H4 (cell line): ENCODE measurements around the gene RPA3. TPM values are rescaled to one million over a fixed set of nuclear protein-coding genes. Genes with fewer than 3 reads are reported as not detected.
"Not testable (repeated sequence)": the region's sequence is repeated elsewhere in the genome, so short reads cannot be mapped to it uniquely, and the experiment has no call there.

Experiments used
- DNase-seq: peaks from one replicate; pipeline ENCODE4 v3.0.0-alpha.2; 2015; ENCODE audit warnings: low spot score
- total RNA-seq: library from RNA; depleted of rRNA; stranded (reverse); fragments of >200 nt; shearing (Covaris generic); gene quantifications from 2 replicates; pipeline ENCODE4 v1.2.3, GENCODE V29; 2014

Gene RPA3
- total RNA-seq, 1 experiment from 2014 or later = 228 TPM

DNA sequence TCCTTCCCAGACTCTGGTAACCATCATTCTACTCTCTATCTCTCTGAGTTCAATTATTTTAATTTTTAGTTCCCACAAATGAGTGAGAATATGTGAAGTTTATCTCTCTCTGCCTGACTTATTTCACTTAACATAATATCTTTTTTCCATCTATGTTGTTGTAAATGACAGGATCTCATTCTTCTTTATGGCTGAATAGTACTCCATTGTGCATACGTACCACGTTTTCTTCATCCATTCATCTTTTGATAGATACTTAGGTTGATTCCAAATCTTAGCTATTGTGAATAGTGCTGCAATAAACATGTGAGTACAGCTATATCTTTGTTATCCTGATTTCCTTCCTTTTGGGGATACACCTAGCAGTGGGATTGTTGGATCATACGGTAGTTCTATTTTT lies 23.9 kb downstream of the RPA3 start:
- no peak for DNase-seq

DNA sequence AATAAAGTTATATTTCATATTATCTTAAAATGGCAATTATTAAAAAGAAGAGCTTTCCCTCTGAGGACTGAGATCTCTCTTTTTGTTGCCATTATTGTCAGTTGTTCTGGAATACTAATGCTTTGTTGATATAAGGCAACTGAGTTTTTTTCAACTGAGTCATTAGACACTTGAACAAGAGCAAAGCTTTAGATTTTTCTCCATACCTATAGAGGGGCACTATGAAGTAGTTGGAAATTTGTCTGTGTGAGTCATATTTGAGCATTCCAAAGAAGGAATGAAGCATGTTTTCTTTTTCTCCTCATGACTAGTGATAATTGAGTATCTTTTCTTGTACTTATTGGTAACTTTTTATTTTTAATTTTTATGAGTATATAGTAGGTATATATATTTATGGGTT lies 24.5 kb downstream of the RPA3 start:
- no peak for DNase-seq

DNA sequence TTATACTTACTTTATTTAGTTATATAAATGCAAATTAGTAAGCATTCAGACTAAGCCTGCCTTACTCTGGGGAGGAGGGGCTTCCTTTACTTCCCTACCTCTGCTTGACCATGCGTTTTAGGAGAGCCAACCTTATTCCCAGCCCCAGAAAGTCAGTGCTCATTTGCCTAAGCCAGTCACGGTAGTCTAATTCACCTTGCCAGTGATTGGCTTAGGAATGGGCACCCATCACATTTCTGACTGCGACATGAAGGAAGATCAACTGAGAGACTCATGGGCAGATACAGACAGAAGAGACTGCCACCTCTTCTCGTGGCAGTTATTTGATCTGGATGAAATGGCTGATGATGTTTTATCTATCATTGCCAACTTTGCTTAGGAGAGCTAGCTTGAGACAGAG lies 29.5 kb downstream of the RPA3 start:
- no peak for DNase-seq

DNA sequence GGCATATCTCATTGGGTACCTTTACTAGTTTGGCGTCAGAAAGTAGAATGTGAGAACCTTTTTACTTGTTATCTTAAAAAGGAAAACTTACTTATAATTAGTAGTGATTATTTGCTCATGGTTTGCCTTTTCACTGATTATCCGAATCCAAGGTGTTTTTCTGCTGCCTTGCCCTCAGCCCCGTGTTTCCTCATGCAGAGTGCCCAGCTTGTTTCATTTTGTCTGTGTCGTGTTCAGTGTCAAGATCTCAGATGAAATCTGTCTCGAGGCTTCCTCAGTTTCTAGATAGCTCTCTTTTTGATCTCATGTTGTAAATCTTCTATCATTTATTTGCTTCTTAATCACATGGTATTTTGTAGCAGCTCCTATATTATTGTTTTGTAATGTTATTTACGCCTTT lies 30.1 kb downstream of the RPA3 start:
- no peak for DNase-seq

DNA sequence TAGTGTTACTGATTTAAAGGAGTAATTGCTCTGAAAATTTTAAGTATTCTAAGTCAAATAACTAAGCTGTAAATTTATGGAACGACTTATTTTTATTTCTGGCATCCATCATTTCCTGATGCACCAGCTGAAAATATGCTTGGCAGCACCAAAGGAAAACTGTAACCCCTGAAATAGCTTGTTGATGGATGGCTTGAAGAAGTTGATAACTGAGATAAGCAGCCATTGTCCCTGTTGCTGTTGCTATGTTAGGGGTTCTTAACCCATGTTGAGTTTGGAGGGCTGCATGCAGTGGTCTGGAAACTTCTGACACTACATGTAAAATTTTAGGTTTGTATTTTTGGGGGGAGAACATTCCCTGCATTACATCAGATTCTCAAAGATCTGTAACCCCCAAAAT lies 30.6 kb downstream of the RPA3 start:
- DNase-seq = no peak

DNA sequence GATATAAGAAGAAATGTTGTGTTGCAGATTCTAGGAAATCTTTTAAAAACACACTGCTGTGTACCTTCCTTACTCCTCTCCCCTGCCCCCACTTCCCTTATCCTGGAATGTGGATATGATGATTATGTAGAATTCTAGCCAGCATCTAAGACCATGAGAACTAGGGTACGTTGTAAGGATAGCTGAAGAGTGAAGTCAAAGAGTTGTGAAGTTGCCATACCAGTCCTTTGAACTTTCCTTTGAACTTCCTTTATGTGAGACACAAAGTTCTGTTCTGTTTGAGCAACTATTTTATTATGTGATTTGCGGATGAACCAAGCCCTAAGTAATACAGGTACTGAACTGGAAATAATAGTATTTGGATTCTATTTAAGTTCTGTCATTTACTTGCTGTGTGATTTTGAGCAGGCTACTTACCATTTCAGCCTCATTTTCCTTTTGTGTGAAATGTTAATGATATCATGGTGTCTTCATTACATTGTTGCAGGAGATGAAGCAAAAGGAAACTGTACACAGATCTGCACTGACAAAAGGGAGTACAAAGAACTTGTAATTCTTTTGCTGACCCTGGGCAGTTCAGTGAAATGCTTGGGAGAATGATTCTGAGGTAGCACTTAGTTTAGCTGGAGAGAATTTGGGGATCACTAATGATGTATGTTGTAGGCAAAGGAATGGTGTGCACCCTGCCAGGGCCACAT lies 31.4 kb downstream of the RPA3 start:
- no peak for DNase-seq

DNA sequence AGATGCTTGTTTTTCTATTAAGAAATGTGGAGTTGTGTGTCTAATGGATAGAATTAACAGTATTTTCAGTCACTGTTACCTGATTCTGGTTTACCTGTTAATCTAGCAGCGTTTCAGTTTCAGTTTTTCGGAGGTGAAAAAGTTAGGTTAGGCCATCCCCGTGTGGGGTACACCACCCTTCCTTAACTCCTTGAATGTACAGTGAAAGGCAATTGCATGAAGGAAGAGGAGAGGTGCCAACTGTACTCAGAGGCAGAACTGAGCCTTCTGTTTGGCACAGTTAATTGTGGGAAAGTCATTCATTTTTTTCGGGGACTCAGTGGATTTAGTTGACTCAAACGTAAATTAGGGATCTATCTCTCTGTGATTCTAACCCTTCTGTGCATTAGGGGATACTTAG lies 35.5 kb downstream of the RPA3 start:
- no peak for DNase-seq

DNA sequence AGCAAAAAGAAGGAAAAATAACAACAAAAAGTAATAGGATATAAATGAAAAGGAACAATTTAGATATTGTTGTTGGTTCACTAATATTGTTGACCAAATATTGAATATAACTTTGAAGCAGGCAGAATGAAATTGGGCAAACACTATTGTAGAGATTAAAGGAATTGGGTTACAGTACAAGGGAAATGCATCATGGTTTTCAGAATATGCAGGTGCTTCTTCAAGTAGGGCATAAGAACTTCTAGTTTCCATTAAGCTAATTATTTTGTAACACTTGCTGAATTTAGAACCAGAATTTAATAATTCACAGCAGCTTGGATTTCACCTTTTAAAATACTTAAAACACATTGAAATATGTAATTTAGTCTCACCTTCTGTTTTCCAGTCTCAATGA lies 36.5 kb downstream of the RPA3 start:
- DNase-seq = no peak

DNA sequence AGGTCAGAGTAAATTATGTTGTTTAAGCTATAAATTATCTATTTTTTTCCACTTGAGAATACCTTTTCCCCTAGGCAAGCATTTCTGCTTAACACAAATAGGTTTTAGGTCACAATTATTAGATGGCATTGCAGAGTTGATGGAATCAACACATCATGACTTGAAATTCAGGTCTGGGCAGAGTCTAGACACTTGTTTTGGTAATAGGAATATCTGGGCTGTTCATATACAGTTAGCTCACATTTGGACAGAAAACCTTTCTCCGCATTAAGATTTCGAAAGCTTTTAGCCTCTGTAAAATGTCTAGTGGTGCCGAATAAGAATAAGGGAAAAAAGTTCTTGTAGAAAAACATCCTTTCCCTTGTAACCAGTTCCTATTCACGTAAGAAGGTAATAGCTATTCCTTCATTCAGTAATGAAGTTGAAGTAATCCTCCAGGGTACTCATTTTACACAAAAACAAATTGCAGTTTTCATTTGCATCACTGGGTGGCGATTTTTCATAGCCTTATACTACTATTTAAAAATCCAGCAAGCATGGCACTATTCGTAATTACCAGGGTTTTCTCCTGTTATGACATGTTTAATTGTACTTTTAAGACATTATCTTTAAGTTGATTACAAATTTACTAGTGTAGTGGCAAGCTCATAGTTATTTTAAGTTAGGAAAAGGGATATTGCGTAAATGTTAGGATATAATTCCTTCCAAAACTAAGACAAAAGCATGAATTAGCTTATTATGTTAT lies 37.0 kb downstream of the RPA3 start:
- DNase-seq = peak; percentile 78

DNA sequence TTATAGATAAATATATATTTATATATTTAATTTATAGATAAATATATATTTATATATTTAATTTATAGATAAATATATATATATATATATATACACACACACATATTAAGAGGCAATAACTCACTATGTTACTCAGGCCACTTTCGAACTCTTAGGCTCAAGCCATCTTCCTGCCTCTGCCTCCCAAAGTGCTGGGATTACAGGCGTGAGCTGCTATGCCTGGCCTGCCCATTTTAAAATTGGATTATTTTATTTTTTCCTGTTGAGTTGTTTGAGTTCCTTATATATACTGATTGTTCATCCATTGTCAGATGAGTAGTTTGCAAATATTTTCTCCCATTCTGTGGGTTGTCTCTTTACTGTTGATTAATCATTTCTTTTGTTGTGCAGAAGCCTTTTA lies 38.8 kb downstream of the RPA3 start:
- not testable (repeated sequence) for DNase-seq

DNA sequence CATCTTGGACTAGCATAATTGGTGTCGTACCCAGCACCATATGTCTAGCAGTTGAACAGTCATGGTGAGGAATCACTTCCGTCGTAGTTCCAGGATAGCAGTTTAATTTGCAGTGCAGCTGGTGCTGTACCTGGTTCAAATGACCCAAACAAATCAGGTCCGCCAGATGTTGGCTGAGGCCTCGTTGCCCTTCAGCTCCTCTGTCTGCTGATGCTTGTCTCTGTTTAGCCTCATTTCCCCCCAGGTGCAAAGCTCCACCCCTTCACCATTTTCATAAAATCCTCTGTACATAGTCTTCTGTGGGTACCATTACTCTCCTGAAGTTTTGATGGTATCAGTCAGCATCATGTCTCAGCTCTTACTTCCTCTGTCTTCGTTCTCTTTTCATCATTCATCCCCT lies 42.7 kb downstream of the RPA3 start:
- no peak for DNase-seq

DNA sequence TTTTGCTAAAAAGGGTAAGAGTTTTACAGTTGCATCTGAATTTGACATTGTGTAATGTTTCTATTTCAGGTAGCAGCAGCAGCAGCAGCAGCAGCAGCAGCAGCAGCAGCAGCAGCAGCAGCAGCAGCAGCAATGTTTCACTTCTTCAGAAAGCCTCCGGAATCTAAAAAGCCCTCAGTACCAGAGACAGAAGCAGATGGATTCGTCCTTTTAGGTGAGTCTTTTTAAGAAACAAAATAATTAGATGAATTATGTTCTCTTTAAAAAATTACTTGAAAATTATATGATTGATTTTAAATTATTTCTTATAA lies 45.2 kb downstream of the RPA3 start:
- DNase-seq = no peak

DNA sequence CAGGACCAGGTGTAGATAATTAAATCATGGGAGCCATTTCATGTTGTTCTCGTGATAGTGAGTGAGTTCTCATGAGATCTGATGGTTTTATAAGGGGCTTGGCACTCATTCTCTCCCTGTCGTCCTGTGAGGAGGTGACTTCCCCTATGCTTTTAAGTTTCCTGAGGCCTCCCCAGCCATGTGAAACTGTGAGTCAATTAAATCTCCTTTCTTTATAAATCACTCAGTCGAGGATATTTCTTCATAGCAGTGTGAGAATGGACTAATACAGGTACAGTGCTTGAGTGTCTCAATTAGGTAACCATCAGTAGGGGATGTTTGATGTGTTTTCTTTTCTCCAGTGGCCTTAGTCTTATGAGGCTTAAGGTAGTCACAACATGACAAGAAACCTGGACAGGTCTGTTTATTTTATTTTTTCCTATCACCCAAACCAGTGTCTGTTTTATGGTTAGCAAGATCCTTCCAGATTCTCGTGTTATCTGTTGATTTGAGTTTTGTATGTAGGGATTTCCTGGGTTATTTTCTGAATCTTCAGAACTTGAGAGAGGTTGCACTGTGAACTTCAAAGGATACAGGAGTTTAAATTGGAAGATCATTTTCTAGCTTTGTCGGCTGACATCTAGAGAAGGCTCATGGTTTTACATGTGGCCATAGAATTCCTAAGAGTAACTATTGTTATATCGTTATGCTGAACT lies 45.7 kb downstream of the RPA3 start:
- no peak for DNase-seq

DNA sequence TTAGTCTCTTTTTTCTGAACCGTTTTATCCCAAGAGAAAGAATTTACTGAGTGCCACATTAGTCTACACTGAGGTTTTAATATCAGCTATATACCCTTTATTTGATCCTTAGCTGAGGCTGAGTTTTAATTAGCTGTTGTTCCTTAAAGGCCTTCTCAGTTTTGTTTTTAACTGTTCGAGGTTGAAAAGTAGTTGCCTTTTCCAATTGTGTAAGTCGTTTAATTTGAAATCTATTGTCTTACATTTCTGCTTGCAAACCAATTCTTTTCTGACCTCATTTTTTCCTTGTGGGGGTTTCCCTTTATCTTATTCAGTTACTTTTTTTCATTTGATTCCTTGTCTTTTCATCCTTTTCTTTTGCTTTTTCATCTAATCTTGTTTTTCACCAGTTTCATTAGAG lies 47.0 kb downstream of the RPA3 start:
- no peak for DNase-seq

DNA sequence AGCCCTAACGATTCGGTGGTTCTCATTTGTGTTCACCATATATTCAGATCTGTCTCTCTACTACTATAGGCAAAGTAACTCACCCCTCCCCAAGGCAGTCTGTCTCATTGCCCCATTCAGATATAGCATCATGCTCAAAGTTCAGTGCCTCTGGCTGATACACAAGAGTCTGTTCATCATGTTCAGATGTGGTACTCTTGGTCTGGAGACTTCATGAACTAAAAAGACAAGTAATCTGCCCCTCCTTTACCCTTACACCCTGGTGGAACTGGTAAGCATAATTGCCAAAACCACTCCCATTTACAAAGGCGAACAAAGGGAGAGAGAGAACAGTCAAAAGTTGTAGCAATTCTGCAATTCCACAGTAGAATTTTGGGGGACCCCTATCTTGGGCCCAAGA lies 47.9 kb downstream of the RPA3 start:
- no peak for DNase-seq

DNA sequence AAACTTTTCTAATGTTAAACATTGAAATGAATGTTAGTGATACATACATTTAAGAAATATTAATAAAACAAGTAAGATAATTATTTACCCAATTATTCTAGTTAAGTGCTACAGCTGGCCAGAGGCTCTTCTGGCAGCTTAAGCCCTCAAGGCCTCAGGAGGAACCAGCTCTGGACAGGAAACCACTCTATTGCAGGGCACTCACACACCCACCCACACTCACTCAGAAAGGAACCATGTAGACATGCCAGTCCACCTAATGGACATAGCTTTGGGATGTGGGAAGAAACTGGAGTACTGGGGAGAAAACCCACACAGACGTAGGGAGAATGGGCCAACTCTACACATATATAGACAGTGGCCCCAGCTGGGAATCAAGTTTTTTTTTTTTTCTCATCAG lies 49.7 kb downstream of the RPA3 start:
- no peak for DNase-seq

DNA sequence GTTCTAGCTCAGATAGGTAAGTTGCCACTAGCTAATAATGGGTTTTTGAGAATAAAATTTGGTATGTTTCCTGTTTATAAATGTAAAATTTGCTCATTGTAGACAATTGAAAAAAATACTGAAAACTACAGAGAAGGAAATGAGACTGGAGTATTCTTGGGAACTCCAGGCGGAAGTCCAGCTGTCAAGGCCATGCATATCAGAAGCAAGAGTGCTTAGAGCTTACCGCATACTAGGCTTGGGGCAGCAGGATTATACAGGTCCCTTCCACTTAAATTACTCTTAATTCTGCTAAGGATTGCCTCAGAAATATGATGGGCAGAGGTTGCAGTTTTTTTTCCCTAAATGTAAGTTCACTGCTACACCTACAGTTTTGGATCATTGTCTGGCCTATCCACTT lies 51.2 kb downstream of the RPA3 start:
- no peak for DNase-seq

DNA sequence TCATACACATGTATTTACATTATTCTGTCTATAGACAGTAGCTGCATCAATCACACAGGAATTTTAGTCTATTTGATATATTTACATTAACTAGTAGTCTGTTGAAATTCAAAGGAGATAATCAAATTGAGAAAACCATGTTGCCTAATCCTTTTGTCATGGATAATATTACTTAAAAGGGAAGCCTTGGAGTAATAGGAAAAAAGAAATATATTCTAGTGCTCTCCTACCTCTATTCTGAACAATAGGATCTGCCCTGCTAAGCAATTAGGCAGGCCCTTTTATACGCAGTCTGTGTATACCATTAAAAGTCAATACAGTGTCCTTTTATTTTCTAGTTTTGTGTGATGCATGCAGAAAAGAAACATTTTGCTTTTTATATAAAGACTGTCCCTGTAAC lies 53.4 kb downstream of the RPA3 start:
- no peak for DNase-seq

DNA sequence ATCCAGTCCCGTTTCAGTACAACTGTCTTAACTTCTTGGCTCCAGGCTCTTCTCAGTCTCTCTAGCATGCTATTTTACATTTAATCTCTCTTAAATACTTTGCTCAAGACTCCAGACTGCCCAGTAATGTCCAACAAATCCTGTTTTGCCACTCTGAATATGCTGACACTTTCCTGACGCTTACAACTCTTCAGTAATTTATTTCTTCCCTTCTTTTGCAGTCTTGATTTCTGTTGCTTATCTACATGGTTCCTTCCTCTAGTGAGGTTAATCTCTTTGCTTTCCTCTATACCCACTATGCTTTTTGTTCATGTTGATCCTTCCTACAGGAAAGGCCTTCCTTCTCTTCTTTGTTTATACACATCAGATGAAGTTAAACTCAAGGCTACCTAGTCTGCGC lies 54.1 kb downstream of the RPA3 start:
- no peak for DNase-seq

DNA sequence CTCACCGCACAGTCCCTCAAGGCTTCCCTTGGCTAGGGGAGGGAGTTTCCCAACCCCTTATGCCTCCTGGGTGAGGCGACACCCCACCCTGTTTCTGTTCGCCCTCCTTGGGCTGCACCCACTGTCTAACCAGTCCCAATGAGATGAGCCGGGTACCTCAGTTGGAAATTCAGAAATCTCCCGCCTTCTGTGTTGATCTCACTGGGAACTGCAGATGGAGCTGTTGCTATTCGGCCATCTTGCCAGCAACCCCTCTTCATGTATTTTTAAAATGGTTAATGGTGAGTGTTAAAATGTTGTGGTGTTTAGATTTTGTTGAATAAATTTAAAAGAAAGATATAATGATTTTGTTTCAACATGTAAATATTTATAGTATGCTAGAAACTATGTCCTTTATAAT lies 55.9 kb downstream of the RPA3 start:
- DNase-seq = no peak

DNA sequence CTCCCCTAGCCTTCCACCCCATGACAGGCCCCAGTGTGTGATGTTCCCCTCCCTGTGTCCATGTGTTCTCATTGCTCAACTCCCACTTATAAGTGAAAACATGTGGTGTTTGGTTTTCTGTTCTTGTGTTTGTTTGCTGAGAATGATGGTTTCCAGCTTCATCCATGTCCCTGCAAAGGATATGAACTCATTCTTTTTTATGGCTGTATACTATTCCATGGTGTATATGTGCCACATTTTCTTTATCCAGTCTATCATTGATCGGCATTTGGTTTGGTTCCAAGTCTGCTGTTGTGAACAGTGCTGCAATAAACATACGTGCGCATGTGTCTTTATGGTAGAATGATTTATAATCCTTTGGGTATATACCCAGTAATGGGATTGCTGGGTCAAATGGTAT lies 61.9 kb downstream of the RPA3 start:
- not testable (repeated sequence) for DNase-seq

DNA sequence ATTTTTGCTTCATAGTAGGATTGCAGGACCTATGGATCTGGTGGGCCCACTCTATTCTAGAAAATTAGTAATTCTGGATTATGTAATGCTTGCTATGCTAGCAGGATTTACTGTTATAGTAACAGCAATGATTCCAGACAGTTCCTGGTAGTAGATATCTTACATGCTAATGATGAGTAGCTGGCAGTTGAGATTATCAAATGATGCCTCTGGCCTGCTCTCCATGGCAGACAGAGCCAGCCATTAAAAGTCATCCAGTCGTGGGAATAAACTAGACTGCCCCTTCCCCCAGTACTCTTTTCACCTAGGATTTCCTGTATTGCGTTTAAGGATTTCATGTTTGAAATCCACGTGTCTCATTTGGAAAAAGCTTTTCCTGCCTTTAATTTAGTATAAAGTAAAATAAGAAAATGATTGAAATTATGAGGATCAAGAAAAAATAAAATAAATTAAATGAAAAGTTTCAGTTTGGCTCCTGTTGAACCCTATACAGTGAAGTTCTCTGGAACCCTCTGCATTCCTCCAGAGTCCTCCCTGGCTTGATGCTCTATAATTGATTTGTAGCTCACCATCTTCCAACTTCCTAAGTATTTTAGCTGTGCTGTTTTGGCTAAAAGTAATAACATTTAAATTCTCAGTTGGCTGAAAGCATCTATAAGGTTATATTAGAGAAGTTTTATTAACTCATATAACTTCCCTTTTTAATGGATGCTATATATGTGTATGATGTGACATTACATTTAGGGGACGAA lies 63.3 kb downstream of the RPA3 start:
- no peak for DNase-seq
